Measurements from ENCODE around the gene PXDN.

The PXDN gene

DNA sequence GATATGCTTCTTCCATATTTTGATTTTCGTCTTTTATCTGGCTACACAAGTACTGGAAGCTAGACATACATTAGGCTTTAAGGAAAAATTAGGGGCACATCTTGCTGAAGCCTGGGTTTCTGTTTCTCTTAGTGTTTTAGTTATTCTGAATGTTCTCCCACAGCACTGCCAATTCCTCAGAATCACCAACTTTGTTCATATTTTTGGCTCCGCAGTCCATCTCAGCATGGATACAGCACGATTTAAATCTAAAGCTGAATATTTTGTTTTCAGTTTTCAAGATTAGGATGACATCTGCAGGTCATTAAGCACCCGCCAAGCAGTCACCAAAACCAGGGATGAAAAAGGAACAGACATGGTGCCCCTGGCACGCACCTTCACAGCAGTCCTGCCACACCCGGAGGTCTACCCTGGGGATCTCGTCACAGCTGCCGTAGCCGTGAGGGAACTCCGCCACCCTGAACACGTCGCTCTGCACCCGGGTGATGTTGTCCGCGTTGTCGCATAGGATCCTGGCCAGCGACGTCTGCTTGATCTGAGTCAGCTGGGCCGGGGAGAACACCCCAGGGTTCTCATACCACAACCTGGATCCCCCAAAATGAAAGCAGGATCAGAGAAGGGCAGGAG lies 101.2 kb downstream of the PXDN start:
- H3K27ac Mint-ChIP-seq = no peak overlapping the region

DNA sequence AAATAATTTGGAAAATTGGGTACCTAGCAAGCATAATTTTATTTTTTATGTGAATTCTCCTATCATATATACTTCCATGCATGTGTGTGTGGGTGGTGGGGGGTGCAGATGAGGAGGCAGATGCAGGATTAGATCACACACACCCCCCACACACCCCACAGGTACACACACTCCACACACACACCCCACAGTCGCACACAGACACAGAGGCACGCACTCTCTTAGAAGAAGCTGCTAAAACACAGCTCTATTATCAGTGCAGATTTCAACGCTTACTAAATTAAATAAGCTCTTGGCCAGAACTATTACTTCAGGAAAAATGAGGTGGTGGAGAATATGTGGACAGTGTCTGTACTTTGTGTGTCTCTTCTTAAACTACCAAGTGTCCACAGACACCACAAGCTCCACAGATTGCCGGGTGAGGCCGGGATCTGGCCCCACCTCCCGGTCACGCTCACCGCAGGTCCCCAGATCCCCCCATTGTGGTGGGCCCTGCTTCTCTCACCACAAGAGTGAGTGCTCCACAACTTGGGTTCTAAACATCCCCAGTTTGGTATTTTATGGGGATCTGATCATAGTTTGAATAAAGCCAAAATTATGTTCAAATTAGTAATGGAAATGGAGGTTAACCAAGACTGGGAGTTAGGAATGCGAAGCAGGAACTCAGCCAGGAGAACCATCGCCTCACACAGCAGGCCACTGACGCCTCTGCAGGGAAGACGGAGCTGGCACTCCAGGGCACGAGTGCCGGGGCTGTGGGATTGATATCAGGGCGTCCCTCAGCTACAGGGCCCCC lies 102.1 kb downstream of the PXDN start:
- intact Hi-C loops (cut with micrococcal nuclease) = no loop called here
- H3K4me1 Mint-ChIP-seq (ENCODE audit: low read depth) = no peaks in the 10 kb centered on the region
- H3K36me3 Mint-ChIP-seq (ENCODE audit: low read depth) = no peaks in the 10 kb centered on the region
- no peaks in the 10 kb centered on the region for H3K9me3 Mint-ChIP-seq
- no peak overlapping the region for H3K4me3 Mint-ChIP-seq
- H3K27ac Mint-ChIP-seq = no peak overlapping the region
- H3K27me3 Mint-ChIP-seq = no peaks in the 10 kb centered on the region

More for the DNA sequence above, 101.2 kb downstream of the PXDN start:
- intact Hi-C loops (cut with micrococcal nuclease) = no loop called here
- no peaks in the 10 kb centered on the region for H3K27me3 Mint-ChIP-seq
- H3K4me3 Mint-ChIP-seq = no peak overlapping the region
- H3K9me3 Mint-ChIP-seq = peaks cover under 1% of the 10 kb centered on the region
- H3K4me1 Mint-ChIP-seq (ENCODE audit: low read depth) = no peaks in the 10 kb centered on the region
- no peaks in the 10 kb centered on the region for H3K36me3 Mint-ChIP-seq (ENCODE audit: low read depth)

DNA sequence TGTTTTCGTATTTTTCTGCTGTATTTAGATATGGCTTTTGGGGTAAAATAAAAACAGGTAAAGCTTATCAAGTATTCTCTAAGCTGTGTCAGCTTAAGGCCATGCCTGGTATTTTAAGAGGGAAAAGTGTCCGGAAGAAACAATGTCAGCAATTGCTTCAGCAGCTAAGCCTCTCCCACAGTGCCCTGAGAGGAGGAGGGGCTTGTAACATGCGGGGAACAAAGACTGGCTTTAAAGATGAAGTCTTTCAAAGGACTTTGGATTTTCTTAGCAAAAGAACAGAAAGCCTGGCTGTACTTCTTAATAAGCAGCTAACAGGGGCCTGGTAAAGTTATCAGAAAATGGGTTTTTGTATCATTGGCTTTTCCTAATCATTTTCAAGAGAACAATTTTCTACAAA lies 102.8 kb downstream of the PXDN start:
- H3K27me3 Mint-ChIP-seq = no peaks in the 10 kb centered on the region
- H3K27ac Mint-ChIP-seq = no peak overlapping the region
- no peaks in the 10 kb centered on the region for H3K36me3 Mint-ChIP-seq (ENCODE audit: low read depth)
- H3K4me1 Mint-ChIP-seq (ENCODE audit: low read depth) = no peaks in the 10 kb centered on the region
- intact Hi-C loops (cut with micrococcal nuclease) = no loop called here
- H3K4me3 Mint-ChIP-seq = no peak overlapping the region
- H3K9me3 Mint-ChIP-seq = no peaks in the 10 kb centered on the region

DNA sequence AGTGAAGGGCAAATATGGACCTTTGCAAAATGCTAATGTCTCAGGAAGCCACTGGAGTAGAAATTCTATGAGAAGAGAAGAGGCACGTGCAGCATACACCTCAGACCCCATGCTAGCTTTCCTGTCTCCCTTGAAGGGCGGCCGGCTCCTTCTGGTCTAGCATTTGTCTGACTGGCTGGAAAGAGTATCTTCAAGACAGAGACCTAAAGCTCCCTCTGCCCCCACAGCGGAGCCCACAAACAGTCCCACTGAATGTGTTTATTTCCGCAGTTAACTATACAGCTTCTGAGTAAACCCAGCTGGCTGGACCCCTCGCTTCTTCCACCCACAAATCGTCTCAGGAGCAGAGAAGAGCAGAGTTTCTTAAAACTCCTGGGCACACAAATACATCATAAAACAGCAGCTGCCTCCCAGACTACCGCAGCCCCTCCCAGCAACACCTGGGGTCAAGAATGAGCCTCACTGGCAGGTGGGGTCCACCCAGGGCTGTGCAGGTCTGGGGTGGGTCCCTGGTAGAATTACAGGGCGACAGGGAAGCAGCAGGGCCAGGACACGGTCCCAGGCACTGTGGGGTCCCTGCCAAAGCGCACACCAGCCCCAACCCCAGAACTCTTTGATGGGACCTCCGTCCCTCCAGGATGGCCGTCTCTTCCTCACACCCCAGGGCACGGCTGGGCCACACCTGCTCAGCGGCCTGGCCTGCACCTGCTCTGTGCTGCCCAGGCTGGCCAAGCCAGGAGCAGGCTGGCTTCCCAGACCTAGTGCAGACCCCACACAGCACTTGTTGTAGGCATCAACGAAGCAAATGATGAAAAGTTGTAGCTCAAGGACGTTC lies 103.8 kb downstream of the PXDN start:
- Mint-ChIP-seq H3K27ac (no peak overlapping the region), H3K4me3 (no peak overlapping the region), H3K27me3 (no peaks in the 10 kb centered on the region), H3K9me3 (no peaks in the 10 kb centered on the region), H3K36me3 (ENCODE audit: low read depth) (no peaks in the 10 kb centered on the region), H3K4me1 (ENCODE audit: low read depth) (no peaks in the 10 kb centered on the region)
- intact Hi-C loops (cut with micrococcal nuclease) = no loop called here

DNA sequence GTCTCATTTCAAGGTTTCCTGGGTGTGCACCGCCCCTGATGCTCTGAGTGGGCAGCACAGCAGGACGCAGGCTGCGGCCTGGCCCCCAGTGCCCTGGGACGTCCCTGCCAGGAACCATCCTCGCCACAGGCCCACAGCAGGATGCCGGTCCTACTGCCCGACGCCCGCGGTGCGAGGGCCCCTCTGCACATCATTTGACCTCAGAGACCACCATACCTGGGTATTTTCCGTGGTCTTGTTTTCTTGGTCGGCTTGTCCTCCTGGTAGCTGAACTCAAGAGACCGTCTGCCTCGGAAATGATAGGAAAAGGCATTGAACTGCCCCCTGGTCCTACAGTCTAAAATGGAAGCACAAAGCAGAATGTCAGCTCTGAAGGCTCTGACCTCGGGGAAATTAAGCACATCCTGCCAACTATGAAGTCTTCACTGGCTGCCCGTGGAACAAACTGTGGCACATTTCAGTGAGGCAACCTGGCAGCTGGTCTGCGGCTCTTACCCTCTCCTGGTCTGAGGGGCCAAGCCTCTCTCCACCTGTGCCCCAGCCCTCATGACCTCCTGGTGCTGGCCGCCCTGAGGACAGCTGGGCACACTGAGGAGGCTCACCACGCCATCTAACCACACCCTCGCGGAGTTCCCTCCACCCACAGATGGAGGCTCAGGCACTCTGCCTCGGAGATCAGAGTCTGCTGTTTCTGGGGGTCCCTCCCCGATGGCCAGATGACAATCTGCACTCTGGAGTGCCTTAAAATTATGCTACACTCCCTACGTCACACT lies 105.0 kb downstream of the PXDN start:
- H3K9me3 Mint-ChIP-seq = no peaks in the 10 kb centered on the region
- intact Hi-C loops (cut with micrococcal nuclease) = no loop called here
- H3K4me3 Mint-ChIP-seq = no peak overlapping the region
- no peak overlapping the region for H3K27ac Mint-ChIP-seq
- H3K27me3 Mint-ChIP-seq = no peaks in the 10 kb centered on the region
- no peaks in the 10 kb centered on the region for H3K36me3 Mint-ChIP-seq (ENCODE audit: low read depth)
- H3K4me1 Mint-ChIP-seq (ENCODE audit: low read depth) = no peaks in the 10 kb centered on the region

DNA sequence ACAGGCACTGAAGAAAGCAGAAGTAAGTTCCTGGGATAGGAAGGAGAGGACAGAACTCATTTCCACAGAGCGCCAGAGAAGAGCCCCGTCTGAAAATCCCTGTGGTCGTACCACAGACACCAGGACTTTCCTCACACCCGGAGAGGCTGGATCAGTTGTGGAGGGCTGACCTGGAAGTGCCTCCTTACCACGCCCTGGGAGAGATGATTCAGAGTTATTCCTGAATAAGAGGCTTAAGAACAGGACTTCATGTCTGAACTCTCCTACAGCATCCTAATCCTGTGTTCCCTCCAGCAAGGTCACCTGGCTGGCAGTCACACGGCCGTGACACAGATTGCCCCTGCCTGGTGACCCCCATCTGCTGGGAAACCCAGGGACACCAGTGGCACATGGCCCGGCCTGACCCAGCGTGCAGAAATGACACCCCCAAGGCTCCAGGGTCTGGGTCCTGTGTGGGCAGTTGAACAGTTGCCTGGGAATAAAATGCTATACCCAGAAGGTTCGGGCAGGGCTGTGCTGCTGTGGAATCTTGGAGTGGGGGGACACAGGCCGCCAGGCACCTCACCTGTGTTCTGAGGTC lies 105.9 kb downstream of the PXDN start:
- H3K36me3 Mint-ChIP-seq (ENCODE audit: low read depth) = no peaks in the 10 kb centered on the region
- no peaks in the 10 kb centered on the region for H3K27me3 Mint-ChIP-seq
- H3K4me1 Mint-ChIP-seq (ENCODE audit: low read depth) = no peaks in the 10 kb centered on the region
- no peak overlapping the region for H3K27ac Mint-ChIP-seq
- H3K9me3 Mint-ChIP-seq = no peaks in the 10 kb centered on the region
- intact Hi-C loops (cut with micrococcal nuclease) = no loop called here
- H3K4me3 Mint-ChIP-seq = no peak overlapping the region

DNA sequence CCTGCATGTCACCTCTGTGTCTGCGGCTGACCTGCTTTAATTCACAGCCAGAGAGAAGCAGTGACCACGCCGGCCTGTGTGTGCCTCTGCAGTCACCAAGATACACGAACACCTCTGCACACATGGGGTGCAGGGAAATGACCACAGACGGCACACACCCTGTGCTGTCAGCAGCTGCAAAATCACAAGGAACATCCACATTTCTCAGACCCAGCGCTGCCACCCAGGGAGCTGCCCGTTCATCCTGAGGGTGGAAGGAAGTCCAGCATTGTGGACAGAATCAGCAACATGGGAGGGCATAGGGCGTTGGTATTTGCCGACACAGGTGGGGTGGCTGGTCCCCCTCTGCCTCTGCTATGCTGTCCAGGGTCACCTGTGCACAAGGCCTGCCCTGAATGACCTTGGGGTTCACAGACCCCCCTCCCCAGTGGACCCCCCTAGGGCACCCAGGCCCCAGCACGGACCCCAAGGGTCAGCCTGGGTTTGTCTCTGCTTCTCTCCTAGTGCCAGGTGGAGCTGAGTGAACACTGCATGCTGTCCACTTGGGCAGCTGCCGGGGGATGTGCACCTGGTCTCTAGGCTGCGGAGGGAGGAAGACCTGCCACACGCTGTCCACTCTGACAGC lies 107.4 kb downstream of the PXDN start:
- Mint-ChIP-seq H3K4me3 (no peak overlapping the region), H3K36me3 (ENCODE audit: low read depth) (no peaks in the 10 kb centered on the region), H3K4me1 (ENCODE audit: low read depth) (no peaks in the 10 kb centered on the region), H3K27me3 (no peaks in the 10 kb centered on the region), H3K9me3 (no peaks in the 10 kb centered on the region), H3K27ac (no peak overlapping the region)
- intact Hi-C loops (cut with micrococcal nuclease) = no loop called here

DNA sequence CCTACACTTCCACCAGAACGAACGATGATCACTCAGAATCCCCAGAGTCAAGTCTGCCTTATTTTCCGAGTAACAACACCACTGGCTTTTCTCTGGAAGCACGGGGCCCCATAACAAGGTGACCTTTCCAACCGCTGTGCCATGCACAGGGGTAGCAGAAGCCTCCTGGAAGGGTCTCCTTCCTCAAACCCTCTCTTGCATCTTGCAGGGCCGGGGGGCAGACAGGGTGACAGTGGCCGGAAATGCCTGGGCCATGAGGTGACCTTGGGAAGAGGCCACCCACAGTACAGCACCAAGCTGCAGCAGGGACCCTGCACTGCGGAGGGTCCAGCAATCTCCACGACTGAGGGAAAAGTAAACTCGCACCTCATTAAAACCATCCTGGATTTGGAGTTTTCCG lies 108.5 kb downstream of the PXDN start:
- no peaks in the 10 kb centered on the region for H3K4me1 Mint-ChIP-seq (ENCODE audit: low read depth)

DNA sequence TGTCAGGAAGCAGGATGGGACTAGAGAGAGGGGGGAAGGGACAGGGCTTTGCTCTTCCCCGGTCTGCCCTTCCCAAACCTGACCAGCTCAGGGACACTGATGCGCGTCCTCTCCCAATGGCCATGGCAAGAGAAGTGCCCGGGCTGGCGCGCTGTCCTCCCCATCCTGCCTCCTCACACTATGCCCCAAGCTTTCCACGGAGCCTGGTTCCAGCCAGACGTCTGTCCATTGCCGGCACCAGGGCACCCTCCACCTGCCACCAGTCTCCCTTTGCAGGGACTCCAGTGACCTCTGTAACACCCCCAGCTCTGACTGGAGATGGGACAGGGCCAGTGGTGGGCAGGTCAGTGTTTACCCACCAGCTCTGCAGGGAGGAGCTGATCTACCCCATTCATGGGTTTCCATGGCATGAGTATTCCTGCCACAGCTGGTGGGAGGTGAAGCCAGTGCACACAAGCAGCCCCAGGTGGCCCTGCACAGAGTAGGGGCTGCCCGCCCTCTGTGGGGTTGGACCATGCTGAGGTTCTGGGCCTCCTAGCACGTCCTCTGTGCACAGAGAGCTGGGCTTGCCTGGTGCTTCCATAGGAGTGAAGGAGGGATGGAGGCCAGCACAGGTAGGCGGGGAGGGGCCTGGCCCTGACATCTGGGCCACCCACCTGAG lies 109.5 kb downstream of the PXDN start:
- H3K36me3 Mint-ChIP-seq (ENCODE audit: low read depth) = no peaks in the 10 kb centered on the region
- intact Hi-C loops (cut with micrococcal nuclease) = no loop called here
- H3K27ac Mint-ChIP-seq = no peak overlapping the region
- no peaks in the 10 kb centered on the region for H3K9me3 Mint-ChIP-seq
- H3K4me3 Mint-ChIP-seq = no peak overlapping the region
- H3K27me3 Mint-ChIP-seq = no peaks in the 10 kb centered on the region
- H3K4me1 Mint-ChIP-seq (ENCODE audit: low read depth) = no peaks in the 10 kb centered on the region

More for the DNA sequence above, 108.5 kb downstream of the PXDN start:
- intact Hi-C loops (cut with micrococcal nuclease) = no loop called here
- Mint-ChIP-seq H3K4me3 (no peak overlapping the region), H3K36me3 (ENCODE audit: low read depth) (no peaks in the 10 kb centered on the region), H3K27ac (no peak overlapping the region), H3K9me3 (no peaks in the 10 kb centered on the region), H3K27me3 (no peaks in the 10 kb centered on the region)

DNA sequence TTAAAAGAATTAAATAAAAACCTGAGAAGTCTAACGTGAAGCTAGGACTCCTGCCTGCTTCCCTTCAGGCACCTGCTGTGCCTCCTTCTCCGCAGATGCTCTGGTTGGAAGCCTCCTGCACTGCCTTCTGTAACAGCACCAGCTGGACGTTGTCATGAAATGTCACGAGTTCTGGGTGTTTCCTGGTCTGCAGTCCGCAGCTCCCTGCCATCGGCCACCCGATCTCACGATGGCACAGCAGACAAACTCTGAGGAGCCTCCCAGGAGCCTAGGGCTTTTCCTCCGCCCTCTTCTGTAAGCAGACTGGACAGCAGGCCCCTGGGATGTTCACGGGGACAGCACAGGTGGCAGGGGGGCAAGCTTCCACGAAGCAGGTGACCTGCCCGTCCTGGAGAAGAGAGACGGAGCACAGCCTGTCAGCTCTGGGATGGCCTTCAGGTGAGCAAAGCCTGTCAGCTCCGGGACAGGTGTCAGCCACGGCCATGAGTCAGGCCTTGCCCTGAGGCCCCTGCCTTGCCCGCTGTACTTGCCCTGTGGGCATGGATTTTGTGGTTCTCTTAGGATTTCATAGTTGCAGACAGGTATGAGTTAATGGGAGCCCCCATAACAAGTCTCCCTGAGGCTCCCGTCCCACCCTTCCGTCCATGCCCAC lies 110.3 kb downstream of the PXDN start:
- Mint-ChIP-seq H3K36me3 (ENCODE audit: low read depth) (no peaks in the 10 kb centered on the region), H3K4me3 (no peak overlapping the region), H3K9me3 (no peaks in the 10 kb centered on the region), H3K27ac (no peak overlapping the region), H3K27me3 (no peaks in the 10 kb centered on the region), H3K4me1 (ENCODE audit: low read depth) (no peaks in the 10 kb centered on the region)
- intact Hi-C loops (cut with micrococcal nuclease) = no loop called here

DNA sequence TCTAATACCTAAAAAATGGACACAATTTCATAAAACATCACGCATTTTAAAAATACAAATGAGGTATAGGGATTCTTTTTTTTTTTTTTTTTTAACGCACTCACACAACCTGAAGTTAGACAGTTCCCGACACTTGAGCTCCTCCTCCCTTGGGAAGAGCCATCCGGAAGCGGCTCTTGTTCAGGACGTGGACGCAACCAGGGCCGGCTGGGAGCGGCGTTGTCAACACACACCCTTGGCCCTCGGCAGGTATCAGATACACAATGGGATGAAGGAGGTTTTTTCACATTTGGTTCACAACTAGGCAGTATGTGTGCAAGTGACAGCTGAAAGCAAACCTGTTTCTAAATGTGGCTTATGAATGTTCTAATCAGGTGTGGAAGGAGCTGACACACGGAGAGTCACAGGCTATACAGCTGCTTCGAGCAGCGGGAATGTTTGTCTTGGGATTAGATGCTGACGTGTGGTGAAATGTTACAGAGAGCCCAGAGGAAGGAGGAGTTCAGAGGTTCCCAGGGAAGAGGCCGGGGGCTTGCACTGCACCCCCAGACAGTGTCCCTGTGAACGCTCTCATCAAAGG lies 111.1 kb downstream of the PXDN start:
- H3K36me3 Mint-ChIP-seq (ENCODE audit: low read depth) = no peaks in the 10 kb centered on the region
- no peaks in the 10 kb centered on the region for H3K4me1 Mint-ChIP-seq (ENCODE audit: low read depth)
- no peak overlapping the region for H3K27ac Mint-ChIP-seq
- no peak overlapping the region for H3K4me3 Mint-ChIP-seq
- H3K27me3 Mint-ChIP-seq = no peaks in the 10 kb centered on the region
- intact Hi-C loops (cut with micrococcal nuclease) = no loop called here
- no peaks in the 10 kb centered on the region for H3K9me3 Mint-ChIP-seq

DNA sequence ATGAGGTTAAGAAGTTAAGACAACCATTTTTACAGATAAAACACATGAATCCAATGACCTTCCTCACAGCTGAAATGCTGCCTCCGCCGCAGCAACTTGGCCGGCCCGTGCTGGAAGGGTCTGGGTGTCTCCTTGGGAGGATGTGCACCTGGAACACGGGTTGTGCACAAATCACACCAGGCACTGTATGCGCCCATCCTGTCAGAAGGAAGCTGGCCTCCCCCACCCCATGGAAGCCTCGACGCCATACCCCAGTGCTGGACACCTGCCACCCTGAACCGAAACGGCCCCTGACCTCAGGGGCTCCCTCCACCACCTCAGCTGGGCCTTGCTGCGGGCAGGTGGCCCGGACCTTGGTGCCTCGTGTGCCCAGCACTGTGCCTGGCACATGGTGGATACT lies 111.8 kb downstream of the PXDN start:
- no peak overlapping the region for H3K4me3 Mint-ChIP-seq
- no peak overlapping the region for H3K27ac Mint-ChIP-seq
- intact Hi-C loops (cut with micrococcal nuclease) = no loop called here

More for the DNA sequence above, 111.8 kb downstream of the PXDN start:
- Mint-ChIP-seq H3K4me1 (ENCODE audit: low read depth) (no peaks in the 10 kb centered on the region), H3K36me3 (ENCODE audit: low read depth) (no peaks in the 10 kb centered on the region), H3K9me3 (no peaks in the 10 kb centered on the region), H3K27me3 (no peaks in the 10 kb centered on the region)

Data from dendritic cell treated with granulocyte-macrophage colony-stimulating factor and Interleukin-4, amounts not matched to agents 40 ng/mL and 50 ng/mL, for 4 days (primary cell).